Left lung (tissue), 10 donors: Measurements from ENCODE around the gene ARHGAP15. TPM values are rescaled to one million over a fixed set of nuclear protein-coding genes. Genes with fewer than 3 reads are reported as not detected.

Experiments
- ATAC-seq: fragments of 200-7000 bp; cut with Tn5 transposase; one replicate; pipeline ENCODE4 v1.9.1; 2020; ENCODE audit warnings: moderate library complexity
- DNase-seq, 4 donors: peaks; one replicate each; pipeline ENCODE4 v3.0.0-alpha.2; 2013 to 2020
- H3K27ac ChIP-seq, 2 donors: fragments of 200-600 bp; sonication (generic) in 1 of 2; one replicate each; pipeline versions ENCODE4 v1.5.0 to v1.8.0; 2020 to 2021
- H3K27me3 ChIP-seq, 2 donors: fragments of 200-600 bp; sonication (generic) in 1 of 2; one replicate each; pipeline versions ENCODE4 v1.5.0 to v1.8.0; 2020 to 2021
- H3K36me3 ChIP-seq, 2 donors: fragments of 200-600 bp; sonication (generic) in 1 of 2; one replicate each; pipeline versions ENCODE4 v1.5.0 to v1.8.0; 2020 to 2021
- H3K4me1 ChIP-seq, 2 donors: fragments of 200-600 bp; one replicate each; pipeline ENCODE4 v1.8.0; 2021
- H3K4me3 ChIP-seq, 2 donors: fragments of 200-600 bp; sonication (generic) in 1 of 2; one replicate each; pipeline versions ENCODE4 v1.5.0 to v1.8.0; 2020 to 2021; ENCODE audit warnings: mild to moderate bottlenecking in 1 of 2
- H3K9me3 ChIP-seq, 2 donors: fragments of 200-600 bp; sonication (generic) in 1 of 2; one replicate each; pipeline versions ENCODE4 v1.5.0 to v1.8.0; 2020 to 2021
- CTCF ChIP-seq, 2 donors: fragments of 200-600 bp; sonication (generic) in 1 of 2; IDR thresholded peaks; one replicate each; pipeline versions ENCODE4 v1.5.0 to v1.8.0; 2021; ENCODE audit warnings: antibody characterized with exemption in 2 of 2
- intact Hi-C, 2 donors: fragments of 100-400 bp; cut with DNase I; formaldehyde crosslinking; loops; one replicate each; pipeline versions ENCODE4 v1.11.2 to v1.14.2; 2022
- polyA plus RNA-seq, 6 donors: library from polyadenylated mRNA; unstranded; fragments of 120-200 nt; gene quantifications; one replicate each; pipeline ENCODE4 v1.2.1, GENCODE V29; 2013; ENCODE audit not compliant: insufficient read length in 6 of 6
- total RNA-seq, 2 donors: library from RNA; stranded (reverse); fragmentation: NEBNext Ultra II Directional; extraction: Animal tissue kit (Norgen Biotek cat#: 25700); gene quantifications; one replicate each; pipeline ENCODE4 v1.2.1, GENCODE V29; 2021
- donor health status: DM: no; HTN: yes; CAD: no.
- donor health status: DM: no; HTN: no; CAD: no.

The ARHGAP15 gene
- total and polyA plus RNA-seq, 8 donors = 16.8 to 48.3 (median 30.2) TPM

DNA sequence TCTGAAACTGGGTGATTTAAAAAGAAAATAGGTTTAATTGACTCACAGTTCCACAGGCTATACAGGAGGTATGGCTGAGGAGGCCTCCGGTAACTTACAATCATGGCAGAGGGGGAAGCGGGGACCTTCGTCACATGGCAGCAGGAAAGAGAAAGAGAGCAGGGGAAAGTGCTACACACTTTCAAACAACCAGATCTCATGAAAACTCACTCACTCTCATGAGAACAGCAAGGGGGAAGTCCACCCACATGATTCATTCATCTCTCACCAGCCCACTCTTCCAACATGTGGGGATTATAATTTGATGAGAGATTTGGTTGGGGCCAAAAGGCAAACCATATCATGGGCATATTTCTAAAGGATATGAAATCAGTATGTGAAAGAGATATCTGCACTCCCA, 12.0 kb upstream of the ARHGAP15 start:
- Histone ChIP-seq H3K9me3 (no peaks in the 10 kb centered on the region), H3K36me3 (no peaks in the 10 kb centered on the region), H3K4me3 (no peak overlapping the region), H3K27ac (no peak overlapping the region), H3K27me3 (no peaks in the 10 kb centered on the region), H3K4me1 (peaks cover 0 to 7% of the 10 kb centered on the region in 2 donors)
- intact Hi-C loops = no loop called here
- DNase-seq (no peak), ATAC-seq (no peak)
- TF ChIP-seq CTCF (IDR thresholded peaks at IDR 0.05) = no peak

DNA sequence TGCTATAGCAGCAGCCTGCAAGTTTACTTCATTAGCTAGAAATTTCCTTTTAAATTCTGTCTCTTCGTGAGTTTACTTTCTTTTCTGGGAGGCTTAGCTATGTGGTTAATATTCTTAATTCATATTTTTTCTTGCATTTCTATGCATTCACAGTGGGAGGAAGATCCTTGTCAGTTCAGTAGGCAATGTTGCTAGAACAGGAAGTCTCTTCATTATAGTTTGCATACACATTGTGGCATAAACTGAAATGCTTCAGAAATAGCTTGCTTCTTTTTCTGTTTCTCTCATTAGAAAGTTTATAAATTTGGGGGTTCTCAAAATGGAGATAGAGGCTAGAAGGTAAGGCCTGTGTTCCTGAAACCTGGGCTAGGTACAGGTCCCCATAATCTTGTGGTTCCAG, 8.1 kb upstream of the ARHGAP15 start:
- H3K9me3 ChIP-seq = no peaks in the 10 kb centered on the region
- no peak overlapping the region for H3K4me3 ChIP-seq
- DNase-seq (no peak), ATAC-seq (no peak)
- no peaks in the 10 kb centered on the region for H3K27me3 ChIP-seq
- no peaks in the 10 kb centered on the region for H3K36me3 ChIP-seq
- no peak for TF ChIP-seq CTCF (IDR thresholded peaks at IDR 0.05)
- H3K27ac ChIP-seq = no peak overlapping the region
- intact Hi-C loops = no loop called here
- H3K4me1 ChIP-seq = peaks cover 0 to 27% of the 10 kb centered on the region in 2 donors

- DNase-seq (no peak), ATAC-seq (no peak)
- TF ChIP-seq CTCF (IDR thresholded peaks at IDR 0.05) = no peak
Observed at GRCh38 chr2:143121957-143122356, 7.3 kb upstream of the ARHGAP15 start.

GRCh38 chr2:143123911-143124310, 5.3 kb upstream of the ARHGAP15 start:
- DNase-seq (no peak), ATAC-seq (no peak)
- Histone ChIP-seq H3K4me1 (peaks cover 0 to 37% of the 10 kb centered on the region in 2 donors), H3K36me3 (no peaks in the 10 kb centered on the region), H3K9me3 (no peaks in the 10 kb centered on the region), H3K27ac (no peak overlapping the region), H3K4me3 (no peak overlapping the region), H3K27me3 (no peaks in the 10 kb centered on the region)
- no peak for TF ChIP-seq CTCF (IDR thresholded peaks at IDR 0.05)
- intact Hi-C loops = no loop called here

More at GRCh38 chr2:143121957-143122356, 7.3 kb upstream of the ARHGAP15 start:
- intact Hi-C loops = no loop called here
- Histone ChIP-seq H3K27ac (no peak overlapping the region), H3K27me3 (no peaks in the 10 kb centered on the region), H3K36me3 (no peaks in the 10 kb centered on the region), H3K4me3 (no peak overlapping the region), H3K9me3 (no peaks in the 10 kb centered on the region), H3K4me1 (peaks cover 0 to 30% of the 10 kb centered on the region in 2 donors)

GRCh38 chr2:143124445-143124844, 4.8 kb upstream of the ARHGAP15 start:
- intact Hi-C loops = no loop called here
- no peak for TF ChIP-seq CTCF (IDR thresholded peaks at IDR 0.05)
- Histone ChIP-seq H3K9me3 (no peaks in the 10 kb centered on the region), H3K36me3 (no peaks in the 10 kb centered on the region), H3K4me1 (peaks cover 0 to 37% of the 10 kb centered on the region in 2 donors), H3K27ac (no peak overlapping the region), H3K27me3 (no peaks in the 10 kb centered on the region), H3K4me3 (no peak overlapping the region)
- ATAC-seq (no peak), DNase-seq (no peak)
